T-helper 22 cell (primary cell): ENCODE measurements around the gene BAHCC1.

Source experiments
- DNase-seq: peaks from one replicate; pipeline ENCODE4 v3.0.0-alpha.2; 2020; ENCODE audit warnings: low read depth

BAHCC1 gene

GRCh38 chr17:81367171-81367570 is 28.1 kb upstream of the BAHCC1 start:
- DNase-seq = no peak

DNA sequence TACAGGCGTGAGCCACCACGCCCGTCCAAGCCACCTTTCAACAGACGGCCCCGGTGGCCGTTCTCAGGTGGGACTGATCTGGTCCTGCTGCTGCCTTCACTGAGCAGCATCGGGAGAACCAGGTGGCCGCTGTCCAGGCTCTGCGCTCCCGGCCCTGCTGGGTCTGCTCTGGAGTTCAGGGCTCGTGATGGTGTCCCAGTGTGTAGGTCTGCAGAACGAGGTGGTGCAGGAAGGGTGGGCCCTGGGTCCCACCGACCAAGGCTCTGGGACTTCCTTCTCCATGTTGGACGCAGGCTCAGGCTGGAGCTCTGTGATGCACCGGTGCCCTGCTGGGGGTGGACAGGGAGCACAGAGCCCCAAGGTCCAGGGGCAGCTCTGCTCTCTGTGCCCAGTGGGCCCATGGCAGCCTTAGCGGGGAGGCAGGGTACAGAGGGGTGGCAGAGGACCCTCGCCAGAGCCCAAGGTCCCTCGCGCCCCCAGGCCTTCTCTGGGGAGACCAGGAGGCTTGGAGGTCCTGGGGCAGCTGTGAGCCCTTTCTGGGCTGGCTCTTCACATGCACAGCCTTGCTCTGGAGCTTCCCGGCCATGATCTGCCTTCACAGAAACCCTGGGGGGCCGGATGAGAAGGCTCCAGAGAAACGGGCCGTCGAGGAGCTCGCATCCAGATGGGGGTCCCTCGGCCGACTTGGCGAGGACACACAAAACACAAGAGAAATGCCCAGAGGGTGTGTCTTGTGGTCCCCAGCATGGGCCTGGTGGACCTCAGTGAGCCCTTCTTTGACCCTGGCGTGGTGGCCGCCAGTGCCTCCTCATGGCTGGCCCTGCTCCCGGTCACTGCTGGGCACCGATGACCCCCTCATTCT is 26.9 kb upstream of the BAHCC1 start:
- no peak for DNase-seq

- no peak for DNase-seq
Measured at GRCh38 chr17:81370294-81370693, 25.0 kb upstream of the BAHCC1 start.

DNA sequence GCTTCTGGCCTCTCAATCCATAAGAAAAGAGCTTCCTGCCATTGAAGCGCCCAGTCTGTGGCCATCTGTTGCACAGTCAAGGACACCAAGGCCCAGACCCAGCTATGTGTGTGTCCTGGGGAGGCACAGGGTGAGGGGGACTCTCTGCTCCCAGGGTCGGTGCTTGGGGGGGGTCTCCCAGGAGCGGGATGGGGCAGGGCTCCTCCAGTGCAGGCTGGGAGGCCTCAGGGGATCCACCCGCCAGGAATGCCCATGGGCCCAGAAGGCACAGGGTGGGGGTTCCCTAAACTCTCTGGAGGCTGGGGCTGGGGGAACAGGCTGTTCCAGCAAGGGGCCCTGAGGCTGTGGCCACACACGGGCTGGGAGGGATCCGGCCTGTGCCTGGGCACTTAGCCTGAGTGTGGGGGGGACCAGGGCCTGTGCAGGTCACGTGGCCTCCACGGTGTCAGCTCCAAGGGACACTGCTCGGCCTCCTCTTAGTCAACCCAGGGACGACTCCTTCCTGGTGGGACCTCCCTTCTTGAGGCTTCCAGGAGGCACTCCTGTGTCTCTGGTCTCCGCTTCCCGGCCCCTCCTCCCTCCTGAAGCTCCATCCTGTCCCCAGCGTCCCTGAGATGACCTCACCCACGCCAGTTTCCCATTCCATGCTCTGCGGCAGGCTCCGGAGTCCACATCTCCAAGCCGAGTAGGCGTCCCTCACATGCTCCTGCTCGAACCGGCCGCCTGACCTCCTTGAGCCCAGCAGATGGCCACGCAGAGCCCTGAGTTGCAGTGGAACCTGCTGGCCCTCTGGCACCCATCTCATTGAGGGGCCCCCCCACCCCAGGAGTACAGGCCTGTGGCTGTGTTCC is 23.1 kb upstream of the BAHCC1 start:
- no peak for DNase-seq

- DNase-seq = no peak
Measured at GRCh38 chr17:81373536-81374160, 21.6 kb upstream of the BAHCC1 start.

DNA sequence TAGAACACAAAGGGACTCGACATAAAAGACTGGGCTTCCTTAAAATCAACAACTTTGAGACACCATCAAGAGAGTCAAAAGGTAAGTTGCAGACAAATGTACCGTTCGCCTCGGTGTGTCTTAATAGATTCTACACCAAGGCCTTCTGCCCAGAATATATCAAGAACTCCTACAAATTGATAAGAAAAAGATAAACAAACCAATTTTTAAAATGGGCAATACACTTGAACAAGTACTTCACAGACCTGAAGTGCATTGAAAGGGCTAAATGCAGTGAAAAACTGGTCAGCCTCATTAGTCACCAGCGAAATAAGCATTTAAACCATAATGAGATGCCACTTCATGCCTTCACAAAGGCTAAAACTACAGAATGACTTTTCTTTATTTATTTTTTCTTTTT is 20.4 kb upstream of the BAHCC1 start:
- no peak for DNase-seq

DNA sequence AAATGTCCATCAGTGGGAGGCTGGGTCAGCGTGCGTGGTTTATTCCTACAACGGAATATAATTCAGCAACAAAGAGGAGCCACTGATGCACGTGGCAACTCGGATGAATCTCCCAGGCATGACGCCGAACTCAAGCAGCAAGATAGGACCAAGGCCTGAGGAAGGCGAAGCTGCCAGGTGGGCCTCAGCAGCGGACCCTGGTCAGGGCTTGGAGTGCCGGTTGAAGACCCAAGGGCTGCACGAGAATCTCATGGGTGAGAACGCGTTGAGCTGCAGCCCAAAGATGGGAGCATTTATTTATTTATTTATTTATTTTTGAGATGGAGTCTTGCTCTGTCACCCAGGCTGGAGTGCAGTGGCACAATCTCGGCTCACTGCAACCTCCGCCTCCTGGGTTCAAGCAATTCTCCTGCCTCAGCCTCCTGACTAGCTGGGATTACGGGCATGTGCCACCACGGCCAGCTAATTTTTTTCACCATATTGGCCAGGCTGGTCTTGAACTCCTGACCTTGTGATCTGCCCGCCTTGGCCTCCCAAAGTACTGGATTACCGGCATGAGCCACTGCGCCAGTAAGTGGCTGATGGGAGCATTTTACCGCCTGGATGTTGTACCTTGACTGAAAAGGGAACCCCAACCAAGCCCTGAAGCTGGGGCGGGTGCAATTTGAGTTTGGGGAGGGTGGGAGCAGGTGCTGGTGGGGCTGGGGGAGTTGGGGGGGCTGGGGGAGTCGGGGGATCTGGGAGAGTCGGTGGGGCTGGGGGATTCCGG is 18.1 kb upstream of the BAHCC1 start:
- DNase-seq = no peak

- DNase-seq = no peak
Measured at GRCh38 chr17:81378941-81379511, 16.2 kb upstream of the BAHCC1 start.

DNA sequence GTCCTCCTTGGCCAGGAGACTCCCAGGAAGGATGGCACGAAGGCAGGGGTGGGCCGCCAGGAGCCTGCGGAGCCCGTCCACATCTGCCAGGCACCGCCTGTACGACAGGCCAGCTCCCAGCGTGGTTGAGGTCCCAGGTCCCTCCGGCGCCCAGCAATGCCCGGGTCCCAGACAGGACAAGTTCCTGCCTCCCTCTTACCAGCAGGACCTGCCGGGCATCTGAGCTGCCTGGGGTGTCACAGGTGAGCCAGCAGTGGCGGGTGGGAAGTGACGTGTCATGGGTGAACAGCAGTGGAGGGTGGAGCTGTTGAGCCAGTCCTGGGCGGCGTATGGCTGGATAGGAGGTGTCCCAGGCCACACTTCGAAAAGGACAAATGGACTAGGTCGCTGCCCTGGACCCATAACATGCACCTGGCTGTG is 15.7 kb upstream of the BAHCC1 start:
- no peak for DNase-seq

DNA sequence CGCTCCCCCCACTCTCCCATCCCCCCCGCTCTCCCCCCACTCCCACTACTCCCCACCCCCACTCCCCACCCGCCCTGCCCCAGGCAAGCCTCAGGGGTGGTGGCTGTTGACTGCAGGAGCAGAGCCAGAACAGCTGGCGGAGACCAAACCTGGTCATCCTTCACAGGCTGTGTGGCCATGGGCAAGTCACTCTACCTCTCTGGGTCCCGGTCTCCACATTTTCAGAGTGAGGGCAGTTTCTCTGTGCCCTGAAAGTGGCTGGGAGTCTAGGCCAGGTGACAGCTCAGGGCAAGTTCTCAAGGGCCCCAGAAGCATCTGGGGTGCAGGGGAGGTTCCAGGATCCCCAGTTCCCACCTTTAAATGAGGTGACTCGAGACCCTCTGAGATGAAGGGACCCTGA is 15.1 kb upstream of the BAHCC1 start:
- no peak for DNase-seq

DNA sequence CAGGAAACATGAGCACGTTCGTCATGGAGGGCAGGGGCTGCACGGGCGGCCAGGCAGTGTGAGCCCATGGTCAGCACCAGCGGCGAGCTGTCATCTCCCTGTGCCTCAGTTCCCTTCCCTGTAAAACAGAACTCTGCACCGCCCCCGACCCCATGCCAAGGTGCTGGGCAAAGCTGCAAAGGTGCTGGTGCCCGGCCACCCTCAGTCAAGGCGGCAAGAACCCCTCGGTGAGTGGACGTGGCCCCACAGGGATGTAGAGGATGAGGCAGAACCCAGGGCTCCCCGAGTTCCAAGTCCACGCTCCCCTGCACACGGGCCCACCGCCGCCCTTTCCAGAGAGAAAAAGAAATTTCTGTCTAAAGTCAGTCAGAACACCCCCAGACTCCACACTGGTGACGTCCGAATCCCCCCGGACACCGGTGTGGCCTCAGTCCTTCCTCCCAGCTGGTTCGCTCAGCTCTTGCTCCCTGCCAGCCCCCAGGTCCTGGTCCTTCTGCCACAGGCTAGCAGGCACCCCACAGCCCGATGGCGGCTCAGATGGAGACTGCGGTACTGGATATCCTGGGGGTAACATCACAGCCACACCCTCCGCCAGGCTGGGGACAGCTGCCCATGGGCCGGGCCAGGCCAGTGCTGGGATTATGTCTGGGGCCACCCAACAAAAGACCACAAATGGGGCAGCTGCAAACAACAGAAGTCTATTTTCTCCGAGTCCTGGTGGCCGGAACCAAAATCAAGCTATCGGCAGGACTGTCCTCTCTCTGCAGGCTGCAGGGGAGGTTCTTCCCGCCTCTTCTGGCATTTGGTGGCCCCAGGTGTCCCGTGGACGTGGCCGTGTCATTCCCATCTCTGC is 14.4 kb upstream of the BAHCC1 start:
- DNase-seq = no peak

DNA sequence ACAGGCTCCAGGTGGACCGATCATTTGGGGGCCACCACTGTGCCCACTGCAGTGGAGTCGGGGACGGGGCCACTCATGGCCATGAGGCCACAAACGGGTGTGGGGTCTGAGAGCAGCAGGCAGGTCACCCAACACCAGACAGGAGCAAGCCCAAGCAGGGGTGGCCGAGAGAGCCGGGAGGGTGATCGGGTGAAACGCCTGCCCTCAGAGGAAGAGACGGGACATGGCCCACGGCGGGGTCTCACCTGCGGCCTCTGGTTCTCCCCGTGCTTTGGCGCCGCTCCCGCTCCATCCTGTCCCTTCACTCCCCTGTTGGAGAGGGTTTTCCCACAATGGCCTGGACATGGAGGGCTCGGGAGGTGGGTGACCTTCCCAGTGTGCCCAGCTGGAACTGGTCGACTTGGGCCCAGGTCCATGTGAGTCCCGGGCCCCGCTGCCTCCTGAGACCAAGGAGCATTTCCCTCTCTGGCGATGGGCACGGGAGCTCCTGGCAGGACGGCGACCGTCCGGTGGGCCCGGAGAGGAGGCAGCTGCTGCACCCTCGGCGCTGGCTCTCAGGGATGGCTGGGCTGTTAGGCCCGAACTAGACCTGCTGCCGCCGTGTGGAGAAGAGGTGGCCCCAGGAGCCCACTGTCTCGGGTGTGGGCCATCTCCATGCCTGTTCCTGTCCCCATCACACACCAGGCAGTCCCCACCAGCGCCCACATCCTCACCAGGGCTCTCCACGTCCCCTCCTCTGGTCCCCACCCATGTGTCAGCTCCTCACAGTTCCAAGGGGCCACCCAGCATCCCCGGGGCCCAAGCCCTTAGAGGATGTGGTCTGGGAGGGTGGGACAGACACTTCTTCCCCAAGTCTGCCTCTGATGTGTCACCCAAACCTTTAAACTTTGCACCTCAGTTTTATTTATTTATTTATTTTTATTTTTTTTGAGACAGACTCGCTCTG is 13.4 kb upstream of the BAHCC1 start:
- DNase-seq = no peak

GRCh38 chr17:81382851-81383250 is 12.4 kb upstream of the BAHCC1 start:
- DNase-seq = no peak

DNA sequence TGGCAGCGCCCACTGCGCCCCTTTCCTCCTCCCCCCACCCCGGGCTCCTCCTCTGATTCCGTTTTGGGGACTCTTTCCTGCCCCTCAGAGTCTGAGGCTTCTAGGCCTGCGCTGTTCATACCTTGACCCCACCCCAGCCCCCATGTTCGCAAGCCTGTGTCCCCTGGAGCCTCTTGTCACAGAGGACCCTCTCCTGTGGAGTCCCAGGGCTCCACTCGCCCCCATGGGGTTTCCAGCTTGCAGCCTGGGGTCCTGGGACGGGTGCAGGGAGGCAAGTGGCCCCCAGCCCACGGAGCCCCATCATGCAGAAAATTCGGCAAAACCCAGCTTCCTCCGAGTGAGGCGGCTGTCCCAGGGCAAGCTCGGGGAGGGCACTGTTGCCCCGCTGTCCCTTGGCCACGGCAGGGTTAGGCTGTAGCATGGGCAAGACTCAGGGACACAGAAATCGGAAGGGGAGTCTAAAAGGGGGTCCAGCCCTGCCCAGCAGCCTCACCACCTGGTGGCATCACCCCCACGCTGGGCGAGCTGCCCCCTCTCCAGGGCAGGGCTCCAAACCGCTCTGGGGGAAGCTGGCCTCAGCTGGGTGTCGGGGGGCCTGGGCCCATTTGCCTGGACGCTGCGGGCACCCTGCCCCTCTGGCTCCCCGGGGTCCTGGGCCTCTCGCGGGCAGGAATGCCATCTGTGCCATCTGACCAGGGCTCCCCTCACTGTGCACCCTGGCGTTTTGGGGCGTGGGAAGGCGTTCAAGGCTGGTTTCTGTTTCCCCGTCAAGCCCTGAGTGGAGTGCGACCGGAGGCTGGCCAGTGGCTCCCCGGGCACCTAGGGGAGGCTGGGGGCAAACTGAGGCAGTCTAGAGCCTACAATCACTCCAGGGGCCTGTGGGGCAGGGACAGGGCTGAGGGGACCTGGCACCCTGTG is 11.5 kb upstream of the BAHCC1 start:
- no peak for DNase-seq

GRCh38 chr17:81384929-81385319 is 10.3 kb upstream of the BAHCC1 start:
- DNase-seq = no peak

GRCh38 chr17:81385320-81386111 is 9.7 kb upstream of the BAHCC1 start:
- no peak for DNase-seq

- DNase-seq = no peak
Measured at GRCh38 chr17:81386141-81386645, 9.1 kb upstream of the BAHCC1 start.
